Activated CD4-positive, alpha-beta T cell treated with anti-CD3 and anti-CD28 coated beads, Interleukin-2, amount 50 U/mL, for 16 hours (primary cell): ENCODE results near the gene DSCAM.

Experiments
- DNase-seq: peaks from one replicate; pipeline ENCODE4 v3.0.0-alpha.2; 2020

DSCAM gene

GRCh38 chr21:40640266-40640789 is 206.6 kb downstream of the DSCAM start:
- no peak for DNase-seq

DNA sequence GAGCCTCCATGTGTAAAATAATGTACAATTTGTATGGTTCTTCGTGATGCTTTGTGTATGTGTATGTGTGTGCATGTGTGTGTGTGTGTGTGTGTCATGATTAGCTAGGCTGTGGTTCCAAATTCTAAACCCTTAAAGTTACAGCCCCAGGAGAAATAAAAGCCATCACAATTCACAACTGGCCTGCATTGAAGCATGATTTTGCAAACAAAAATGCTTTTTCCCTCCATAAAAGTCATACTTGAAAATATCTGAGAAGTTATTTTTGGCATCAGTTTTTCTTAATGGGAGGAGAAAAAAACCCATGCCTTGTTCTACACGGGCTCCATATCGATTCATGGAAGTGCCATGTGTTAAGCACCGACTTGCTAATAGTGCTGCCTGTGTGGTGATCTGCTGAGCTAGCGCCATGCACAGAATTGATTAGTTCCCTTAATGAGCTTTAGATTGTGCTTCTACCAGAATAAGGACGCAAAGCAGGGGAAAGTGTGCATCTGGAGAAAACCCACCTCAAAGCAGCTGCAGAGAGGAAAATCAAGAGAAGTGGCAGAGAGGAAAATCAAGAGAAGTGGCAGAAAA is 207.3 kb downstream of the DSCAM start:
- no peak for DNase-seq

DNA sequence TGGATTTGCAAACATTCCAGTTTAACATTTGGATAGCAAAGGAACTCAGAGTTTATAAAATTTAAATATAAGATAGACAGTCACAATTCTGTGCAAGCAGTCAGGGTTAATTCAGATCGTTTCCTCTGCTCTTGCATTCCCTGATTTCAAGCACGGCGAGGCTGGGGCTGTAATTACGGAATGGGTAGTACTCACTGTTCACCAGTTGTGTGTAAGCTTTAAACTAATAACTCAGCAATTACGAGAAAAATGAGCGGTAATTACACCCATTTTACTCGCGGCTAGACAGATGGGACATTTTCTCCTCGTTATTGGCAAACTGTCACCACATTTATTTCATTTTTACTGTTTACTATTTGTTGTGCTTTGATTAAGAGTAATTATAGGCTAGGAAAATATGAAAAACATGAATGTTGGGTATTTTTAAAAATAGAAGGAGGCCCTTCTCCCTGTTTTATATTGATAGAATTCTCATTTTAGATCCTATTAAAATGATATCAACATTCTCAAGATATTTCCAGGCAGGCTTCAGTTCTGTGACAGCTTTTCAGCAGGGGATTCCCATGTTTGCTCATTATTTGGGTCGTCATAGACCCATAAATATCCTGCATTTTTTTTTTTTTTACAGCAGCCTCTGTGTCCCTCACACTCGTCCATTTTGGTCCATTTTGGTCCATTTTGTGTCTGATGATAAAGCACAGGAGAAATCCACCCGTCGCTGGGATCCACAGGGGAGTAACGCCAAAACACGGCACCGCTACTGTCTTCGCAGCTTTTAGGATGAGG is 208.3 kb downstream of the DSCAM start:
- no peak for DNase-seq

GRCh38 chr21:40636026-40636425 is 210.9 kb downstream of the DSCAM start:
- no peak for DNase-seq

GRCh38 chr21:40635391-40635790 is 211.6 kb downstream of the DSCAM start:
- DNase-seq: no peak

- no peak for DNase-seq
These were observed 212.8 kb downstream of the DSCAM start for GRCh38 chr21:40634141-40634540.

GRCh38 chr21:40633048-40633447 is 213.9 kb downstream of the DSCAM start:
- DNase-seq: no peak

- no peak for DNase-seq
These were observed 215.7 kb downstream of the DSCAM start for GRCh38 chr21:40631211-40631610.

GRCh38 chr21:40625991-40626390 is 221.0 kb downstream of the DSCAM start:
- no peak for DNase-seq

- no peak for DNase-seq
These were observed 223.4 kb downstream of the DSCAM start for GRCh38 chr21:40623528-40623927.

DNA sequence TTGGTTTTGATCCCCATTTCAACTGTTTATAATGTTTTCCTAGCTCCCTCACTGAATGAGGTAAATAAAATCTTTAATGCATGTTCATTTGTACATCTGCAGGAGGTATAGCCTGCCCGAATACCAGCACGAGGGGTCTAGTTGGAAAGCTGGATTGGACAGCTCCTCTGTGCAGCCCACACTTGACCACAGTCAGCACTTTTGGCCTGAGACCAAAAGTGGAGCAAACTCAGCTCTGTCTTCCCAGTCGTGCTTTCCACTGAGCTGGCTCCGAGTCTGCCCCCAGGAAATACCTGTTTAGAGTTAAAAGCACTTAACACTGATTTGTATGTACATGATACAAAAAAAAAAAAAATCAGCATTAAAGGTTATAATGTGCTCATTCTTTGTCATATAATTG is 224.4 kb downstream of the DSCAM start:
- DNase-seq: no peak

GRCh38 chr21:40620386-40621145 is 226.4 kb downstream of the DSCAM start:
- DNase-seq: no peak

- no peak for DNase-seq
These were observed 228.6 kb downstream of the DSCAM start for GRCh38 chr21:40618191-40618973.

GRCh38 chr21:40616377-40616704 is 230.6 kb downstream of the DSCAM start:
- no peak for DNase-seq

DNA sequence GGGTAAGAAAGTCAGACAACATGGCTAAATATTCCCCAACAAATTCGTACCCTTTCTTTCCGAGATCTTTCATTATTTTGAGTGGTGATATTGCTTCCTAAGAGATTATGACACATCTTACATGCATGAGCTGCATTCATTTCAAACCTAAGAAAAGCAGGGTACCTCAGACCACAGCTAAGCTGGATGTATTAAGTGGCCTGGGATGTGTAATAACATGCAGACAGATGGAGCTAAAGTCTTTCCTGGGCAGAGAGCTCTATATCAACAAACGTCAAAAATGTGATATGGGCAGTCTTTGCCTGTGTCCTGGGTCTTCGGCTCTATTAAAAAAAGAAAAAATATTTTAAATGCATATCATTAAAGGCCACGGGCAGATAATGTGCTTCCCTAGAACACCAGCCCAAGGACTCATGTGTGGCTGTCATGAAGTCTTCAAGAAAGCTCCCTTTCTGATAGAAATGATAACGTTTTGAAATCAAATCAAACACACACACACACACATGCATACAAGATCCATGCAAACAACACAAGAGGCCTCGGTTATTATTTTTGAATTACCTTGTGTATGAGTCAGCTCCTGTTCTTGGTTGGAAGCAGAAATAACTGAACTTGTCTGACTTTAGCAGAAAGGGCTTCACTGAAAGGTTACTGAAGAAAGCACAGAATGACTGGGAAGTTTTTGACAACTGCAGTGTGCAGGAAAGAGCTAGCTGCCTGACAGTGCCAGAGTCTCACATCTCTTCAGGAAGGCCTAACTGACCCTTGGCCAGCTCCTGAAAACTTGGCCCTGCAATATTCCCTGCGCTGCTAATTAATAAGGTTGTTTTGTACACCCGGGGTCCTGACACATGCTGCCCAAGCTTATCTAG is 231.2 kb downstream of the DSCAM start:
- DNase-seq: no peak

- no peak for DNase-seq
These were observed 233.4 kb downstream of the DSCAM start for GRCh38 chr21:40613546-40614030.

DNA sequence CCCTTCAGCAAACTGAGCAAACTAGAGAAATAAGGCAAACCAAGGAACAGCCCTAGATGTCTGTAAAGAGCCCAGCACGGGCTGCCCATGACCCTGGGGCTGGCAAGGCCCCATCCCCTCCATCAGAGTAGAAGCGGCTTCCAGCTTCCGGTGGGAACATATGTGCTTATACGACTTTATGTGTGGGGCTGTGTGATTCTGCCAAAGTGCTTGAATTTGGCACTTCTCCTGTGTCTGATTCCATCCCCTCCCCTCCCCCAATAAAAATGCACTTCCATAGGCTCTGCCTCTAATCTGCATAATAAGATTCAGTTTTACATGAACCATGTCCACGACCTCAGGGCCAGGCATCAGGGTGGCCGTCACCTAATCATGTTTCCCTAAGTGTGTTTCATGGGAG is 236.6 kb downstream of the DSCAM start:
- no peak for DNase-seq

DNA sequence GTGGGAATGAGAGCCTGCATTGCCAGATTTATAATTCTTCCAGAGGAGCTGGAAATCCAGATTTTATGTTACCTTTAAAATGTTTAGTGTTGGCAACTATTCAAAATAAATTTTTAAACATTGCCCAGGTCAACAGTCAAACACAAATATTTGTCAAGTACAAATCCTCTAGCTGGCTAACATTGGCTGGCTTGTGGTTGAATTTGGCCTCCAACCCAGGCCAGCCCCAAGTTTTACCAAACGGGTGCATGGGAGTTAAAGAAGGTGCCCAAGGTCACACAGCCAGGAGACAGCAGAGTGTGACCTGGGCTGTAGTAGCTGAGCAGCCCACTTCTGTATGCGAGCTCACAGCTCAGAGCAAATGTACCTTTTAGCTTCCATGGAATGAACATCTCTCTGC is 240.6 kb downstream of the DSCAM start:
- DNase-seq: no peak

- DNase-seq: no peak
These were observed 241.9 kb downstream of the DSCAM start for GRCh38 chr21:40605094-40605493.

DNA sequence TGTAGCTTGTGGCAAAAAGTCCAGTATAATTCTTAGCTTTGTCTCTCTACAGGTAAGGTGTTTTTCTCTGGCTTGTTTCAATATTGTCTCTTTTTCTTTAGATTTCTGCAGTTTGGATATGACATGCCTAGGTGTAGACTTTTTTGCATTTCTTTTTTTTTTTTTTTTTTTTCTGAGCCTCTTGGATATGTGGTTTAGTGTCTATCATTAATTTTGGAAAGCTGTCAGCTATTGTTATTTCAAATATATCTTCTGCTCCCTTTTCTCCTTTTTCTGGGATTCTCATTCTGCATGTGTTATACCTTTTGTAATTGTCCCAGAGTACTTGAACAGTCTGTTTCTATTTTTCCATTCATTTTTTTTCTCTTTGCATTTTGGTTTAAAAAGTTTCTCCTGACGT is 243.2 kb downstream of the DSCAM start:
- no peak for DNase-seq

DNA sequence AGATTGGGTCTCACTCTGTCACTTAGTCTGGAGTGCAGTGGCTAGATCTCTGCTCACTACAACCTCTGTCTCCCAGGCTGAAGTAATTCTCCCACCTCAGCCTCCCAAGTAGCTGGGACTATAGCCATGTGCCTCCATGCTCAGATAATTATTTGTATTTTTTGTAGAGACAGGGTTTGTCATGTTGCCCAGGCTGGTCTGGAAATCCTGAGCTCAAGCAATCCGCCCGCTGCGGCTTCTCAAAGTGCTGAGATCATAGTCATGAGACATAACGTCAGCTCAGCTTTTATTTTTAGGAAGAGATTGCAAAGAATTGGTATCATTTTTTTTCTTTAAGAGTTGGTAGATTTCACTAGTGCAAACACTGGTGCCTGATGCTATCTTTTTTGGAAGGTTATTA is 244.9 kb downstream of the DSCAM start:
- DNase-seq: no peak

GRCh38 chr21:40595806-40596205 is 251.2 kb downstream of the DSCAM start:
- DNase-seq: no peak
